Measurements from ENCODE around the gene EVC2.

GRCh38 chr4:5626913-5627312, 81.4 kb downstream of the EVC2 start:
- TF ChIP-seq CTCF (IDR thresholded peaks at IDR 0.05) = no peak
- no peak for TF ChIP-seq POLR2A (IDR thresholded peaks at IDR 0.05; ENCODE audit: low read depth)
- no peak for TF ChIP-seq EP300 (IDR thresholded peaks at IDR 0.05)

Data from esophagus muscularis mucosa (tissue), 4 donors.